ENCODE results near the gene SYVN1. TPM values are rescaled to one million over a fixed set of nuclear protein-coding genes. Genes with fewer than 3 reads are reported as not detected.

The SYVN1 gene
- polyA plus RNA-seq, 3 donors = 3.5 to 81.6 (median 6.4) TPM

- Histone ChIP-seq H3K4me1 (ENCODE audit: control insufficient read depth in 1 of 2, insufficient read depth in 2 of 2, low read length in 2 of 2) (peaks cover 0 to 6% of the 10 kb centered on the region in 2 donors), H3K79me2 (ENCODE audit: insufficient read depth, low read length) (peaks cover 26% of the 10 kb centered on the region), H3K4me2 (replicated peaks; ENCODE audit: extremely low read depth, low read length, poor library complexity, severe bottlenecking) (no peak overlapping the region), H3K9me3 (replicated peaks in 1 of 2; ENCODE audit: control insufficient read depth in 1 of 2, insufficient read depth in 1 of 2, low read length in 2 of 2) (no peaks in the 10 kb centered on the region), H3K4me3 (replicated peaks in 1 of 3; ENCODE audit: low read depth in 2 of 3, low read length in 3 of 3) (no peak overlapping the region), H2AFZ (ENCODE audit: insufficient read depth, low read depth, low read length, poor library complexity, severe bottlenecking) (no peak overlapping the region), H3K27me3 (ENCODE audit: control insufficient read depth in 2 of 2, insufficient read depth in 2 of 2, low read length in 2 of 2) (no peaks in the 10 kb centered on the region), H3K27ac (ENCODE audit: low read depth in 1 of 2, low read length in 2 of 2) (no peak overlapping the region), H3K9ac (ENCODE audit: insufficient read depth, low read length, poor library complexity, severe bottlenecking) (no peak overlapping the region), H4K20me1 (ENCODE audit: insufficient read depth, low read length) (no peaks in the 10 kb centered on the region), H3K36me3 (replicated peaks in 1 of 2; ENCODE audit: control insufficient read depth in 1 of 2, insufficient read depth in 2 of 2, low read length in 2 of 2) (peaks cover 16 to 73% of the 10 kb centered on the region in 2 donors)
- DNase-seq = no peak
- intact Hi-C loops (cut with micrococcal nuclease) = no loop called here
- H3K27ac Mint-ChIP-seq = no peak overlapping the region
- no peaks in the 10 kb centered on the region for H3K27me3 Mint-ChIP-seq (ENCODE audit: low read depth in 3 of 3)
- TF ChIP-seq CTCF (IDR thresholded peaks at IDR 0.05) = no peak
- no peak overlapping the region for H3K4me3 Mint-ChIP-seq
- H3K36me3 Mint-ChIP-seq = peaks cover 31 to 48% of the 10 kb centered on the region in 2 donors
- no peaks in the 10 kb centered on the region for H3K9me3 Mint-ChIP-seq
- H3K4me1 Mint-ChIP-seq = peaks cover 5% of the 10 kb centered on the region
These were observed 30.8 kb downstream of the SYVN1 start for GRCh38 chr11:65103476-65103875.

GRCh38 chr11:65102142-65103095, 31.9 kb downstream of the SYVN1 start:
- Mint-ChIP-seq H3K36me3 (peaks cover 33 to 48% of the 10 kb centered on the region in 2 donors), H3K27ac (no peak overlapping the region), H3K4me1 (peaks cover 5% of the 10 kb centered on the region), H3K4me3 (no peak overlapping the region), H3K27me3 (ENCODE audit: low read depth in 3 of 3) (no peaks in the 10 kb centered on the region), H3K9me3 (no peaks in the 10 kb centered on the region)
- Histone ChIP-seq H3K4me1 (ENCODE audit: control insufficient read depth in 1 of 2, insufficient read depth in 2 of 2, low read length in 2 of 2) (peaks cover 0 to 7% of the 10 kb centered on the region in 2 donors), H3K27ac (ENCODE audit: low read depth in 1 of 2, low read length in 2 of 2) (no peak overlapping the region), H3K4me2 (replicated peaks; ENCODE audit: extremely low read depth, low read length, poor library complexity, severe bottlenecking) (no peak overlapping the region), H3K27me3 (ENCODE audit: control insufficient read depth in 2 of 2, insufficient read depth in 2 of 2, low read length in 2 of 2) (no peaks in the 10 kb centered on the region), H3K36me3 (replicated peaks in 1 of 2; ENCODE audit: control insufficient read depth in 1 of 2, insufficient read depth in 2 of 2, low read length in 2 of 2) (peaks cover 14 to 69% of the 10 kb centered on the region in 2 donors), H2AFZ (ENCODE audit: insufficient read depth, low read depth, low read length, poor library complexity, severe bottlenecking) (no peak overlapping the region), H3K9me3 (replicated peaks in 1 of 2; ENCODE audit: control insufficient read depth in 1 of 2, insufficient read depth in 1 of 2, low read length in 2 of 2) (no peaks in the 10 kb centered on the region), H4K20me1 (ENCODE audit: insufficient read depth, low read length) (no peaks in the 10 kb centered on the region), H3K9ac (ENCODE audit: insufficient read depth, low read length, poor library complexity, severe bottlenecking) (no peak overlapping the region), H3K79me2 (ENCODE audit: insufficient read depth, low read length) (peaks cover 32% of the 10 kb centered on the region), H3K4me3 (replicated peaks in 1 of 3; ENCODE audit: low read depth in 2 of 3, low read length in 3 of 3) (no peak overlapping the region)
- intact Hi-C loops (cut with micrococcal nuclease) = no loop called here
- no peak for DNase-seq
- no peak for TF ChIP-seq CTCF (IDR thresholded peaks at IDR 0.05)
- 100% methylated on average over 5 of the region's 8 CpGs for WGBS (ENCODE audit: insufficient coverage)
